Upper lobe of left lung (tissue), 6 donors: ENCODE data around the gene XCL1. TPM values are rescaled to one million over a fixed set of nuclear protein-coding genes. Genes with fewer than 3 reads are reported as not detected.

Experiments
- ATAC-seq, 2 donors: fragments of 200-7000 bp; cut with Tn5 transposase; one replicate each; pipeline ENCODE4 v1.9.1; 2022; ENCODE audit warnings: mild to moderate bottlenecking in 2 of 2, moderate library complexity in 2 of 2; ENCODE audit not compliant: low FRiP score in 2 of 2
- DNase-seq, 2 donors: peaks; one replicate each; pipeline ENCODE4 v3.0.0-alpha.2; 2019 to 2020
- H3K27ac ChIP-seq, 4 donors: fragments of 200-600 bp; sonication (generic); one replicate each; pipeline ENCODE4 v1.5.1; 2016 to 2019
- H3K27me3 ChIP-seq, 4 donors: fragments of 200-600 bp; sonication (generic); one replicate each; pipeline ENCODE4 v1.5.1; 2017 to 2019
- H3K36me3 ChIP-seq, 4 donors: fragments of 200-600 bp; sonication (generic); one replicate each; pipeline ENCODE4 v1.5.1; 2016 to 2019
- H3K4me1 ChIP-seq, 4 donors: fragments of 200-600 bp; sonication (generic); one replicate each; pipeline ENCODE4 v1.5.1; 2018 to 2019
- H3K4me3 ChIP-seq, 4 donors: fragments of 200-600 bp; sonication (generic); one replicate each; pipeline ENCODE4 v1.5.1; 2017 to 2019; ENCODE audit warnings: mild to moderate bottlenecking in 2 of 4, moderate library complexity in 1 of 4
- H3K9me3 ChIP-seq, 4 donors: fragments of 200-600 bp; sonication (generic); one replicate each; pipeline ENCODE4 v1.5.1; 2018 to 2019
- EP300 ChIP-seq, 4 donors: sonication (generic); formaldehyde crosslinking; IDR thresholded peaks; one replicate each; pipeline ENCODE4 v1.5.1; 2017; ENCODE audit warnings: antibody characterized with exemption in 4 of 4, control low read depth in 2 of 4
- POLR2A ChIP-seq, 4 donors: fragments of 450-650 bp; IDR thresholded peaks; one replicate each; pipeline ENCODE4 v1.5.1; 2016 to 2017; ENCODE audit warnings: antibody characterized with exemption in 4 of 4, mild to moderate bottlenecking in 2 of 4
- POLR2AphosphoS5 ChIP-seq, 2 donors: sonication (generic); formaldehyde crosslinking; IDR thresholded peaks; one replicate each; pipeline ENCODE4 v1.5.1; 2017; ENCODE audit warnings: antibody characterized with exemption in 2 of 2
- WGBS, 2 donors: methylation state at CpG; one replicate each; pipeline ENCODE4 v1.1.5; 2017 to 2018; 5-methylcytosine and 5-hydroxymethylcytosine counted together
- total RNA-seq, 6 donors: library from RNA; depleted of rRNA in 4 of 6; stranded (reverse); fragments of >200 nt in 4 of 6; gene quantifications; one replicate each; pipeline versions ENCODE4 v1.1.0 to v1.2.1, GENCODE V29; 2016 to 2021
- TF ChIP-seq, protein P1 (sequence below), 6 experiments: fragments of 450-650 bp in 4 of 6; fragments of 200-600 bp in 2 of 6; sonication (generic) in 2 of 6; IDR thresholded peaks; one replicate each; pipeline ENCODE4 v1.5.1; 2016 to 2019; ENCODE audit warnings: antibody characterized with exemption in 6 of 6
- donor health status: DM: no; HTN: no; CAD: no; lungs with moderate emphysema.
- donor health status: DM: no; HTN: yes; CAD: no; lungs with severe emphysema.

Gene XCL1
- total RNA-seq, 6 donors from 2014 or later: 0.30 to 2.2 (median 1.2) TPM; not detected in 1

GRCh38 chr1:168605443-168605842, 29.0 kb downstream of the XCL1 start:
- Histone ChIP-seq H3K9me3 (no peaks in the 10 kb centered on the region), H3K4me3 (no peak overlapping the region), H3K4me1 (no peaks in the 10 kb centered on the region), H3K36me3 (no peaks in the 10 kb centered on the region), H3K27me3 (no peaks in the 10 kb centered on the region), H3K27ac (no peak overlapping the region)
- ATAC-seq (no peak), DNase-seq (no peak)
- TF ChIP-seq POLR2AphosphoS5 (IDR thresholded peaks at IDR 0.05) (no peak), EP300 (IDR thresholded peaks at IDR 0.05) (no peak), POLR2A (IDR thresholded peaks at IDR 0.05) (no peak)
- TF ChIP-seq, protein P1, sequence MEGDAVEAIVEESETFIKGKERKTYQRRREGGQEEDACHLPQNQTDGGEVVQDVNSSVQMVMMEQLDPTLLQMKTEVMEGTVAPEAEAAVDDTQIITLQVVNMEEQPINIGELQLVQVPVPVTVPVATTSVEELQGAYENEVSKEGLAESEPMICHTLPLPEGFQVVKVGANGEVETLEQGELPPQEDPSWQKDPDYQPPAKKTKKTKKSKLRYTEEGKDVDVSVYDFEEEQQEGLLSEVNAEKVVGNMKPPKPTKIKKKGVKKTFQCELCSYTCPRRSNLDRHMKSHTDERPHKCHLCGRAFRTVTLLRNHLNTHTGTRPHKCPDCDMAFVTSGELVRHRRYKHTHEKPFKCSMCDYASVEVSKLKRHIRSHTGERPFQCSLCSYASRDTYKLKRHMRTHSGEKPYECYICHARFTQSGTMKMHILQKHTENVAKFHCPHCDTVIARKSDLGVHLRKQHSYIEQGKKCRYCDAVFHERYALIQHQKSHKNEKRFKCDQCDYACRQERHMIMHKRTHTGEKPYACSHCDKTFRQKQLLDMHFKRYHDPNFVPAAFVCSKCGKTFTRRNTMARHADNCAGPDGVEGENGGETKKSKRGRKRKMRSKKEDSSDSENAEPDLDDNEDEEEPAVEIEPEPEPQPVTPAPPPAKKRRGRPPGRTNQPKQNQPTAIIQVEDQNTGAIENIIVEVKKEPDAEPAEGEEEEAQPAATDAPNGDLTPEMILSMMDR (IDR thresholded peaks at IDR 0.05): no peak

GRCh38 chr1:168606096-168606495, 29.7 kb downstream of the XCL1 start:
- no peaks in the 10 kb centered on the region for H3K9me3 ChIP-seq
- TF ChIP-seq, protein P1 (IDR thresholded peaks at IDR 0.05): no peak
- TF ChIP-seq EP300 (IDR thresholded peaks at IDR 0.05) (no peak), POLR2A (IDR thresholded peaks at IDR 0.05) (no peak), POLR2AphosphoS5 (IDR thresholded peaks at IDR 0.05) (no peak)

GRCh38 chr1:168607872-168608428, 31.5 kb downstream of the XCL1 start:
- H3K27ac ChIP-seq: no peak overlapping the region
- 73 to 80% methylated on average over 3 of the region's 3 CpGs for WGBS, 2 donors
- H3K4me1 ChIP-seq: no peaks in the 10 kb centered on the region
- H3K36me3 ChIP-seq: no peaks in the 10 kb centered on the region
- no peaks in the 10 kb centered on the region for H3K9me3 ChIP-seq
- no peaks in the 10 kb centered on the region for H3K27me3 ChIP-seq
- TF ChIP-seq EP300 (IDR thresholded peaks at IDR 0.05) (no peak), POLR2AphosphoS5 (IDR thresholded peaks at IDR 0.05) (no peak)
- no peak for DNase-seq
- no peak for ATAC-seq
- H3K4me3 ChIP-seq: no peak overlapping the region

More at GRCh38 chr1:168606096-168606495, 29.7 kb downstream of the XCL1 start:
- ATAC-seq: no peak
- Histone ChIP-seq H3K4me1 (no peaks in the 10 kb centered on the region), H3K4me3 (no peak overlapping the region), H3K27me3 (no peaks in the 10 kb centered on the region), H3K36me3 (no peaks in the 10 kb centered on the region), H3K27ac (no peak overlapping the region)
- DNase-seq: no peak

DNA sequence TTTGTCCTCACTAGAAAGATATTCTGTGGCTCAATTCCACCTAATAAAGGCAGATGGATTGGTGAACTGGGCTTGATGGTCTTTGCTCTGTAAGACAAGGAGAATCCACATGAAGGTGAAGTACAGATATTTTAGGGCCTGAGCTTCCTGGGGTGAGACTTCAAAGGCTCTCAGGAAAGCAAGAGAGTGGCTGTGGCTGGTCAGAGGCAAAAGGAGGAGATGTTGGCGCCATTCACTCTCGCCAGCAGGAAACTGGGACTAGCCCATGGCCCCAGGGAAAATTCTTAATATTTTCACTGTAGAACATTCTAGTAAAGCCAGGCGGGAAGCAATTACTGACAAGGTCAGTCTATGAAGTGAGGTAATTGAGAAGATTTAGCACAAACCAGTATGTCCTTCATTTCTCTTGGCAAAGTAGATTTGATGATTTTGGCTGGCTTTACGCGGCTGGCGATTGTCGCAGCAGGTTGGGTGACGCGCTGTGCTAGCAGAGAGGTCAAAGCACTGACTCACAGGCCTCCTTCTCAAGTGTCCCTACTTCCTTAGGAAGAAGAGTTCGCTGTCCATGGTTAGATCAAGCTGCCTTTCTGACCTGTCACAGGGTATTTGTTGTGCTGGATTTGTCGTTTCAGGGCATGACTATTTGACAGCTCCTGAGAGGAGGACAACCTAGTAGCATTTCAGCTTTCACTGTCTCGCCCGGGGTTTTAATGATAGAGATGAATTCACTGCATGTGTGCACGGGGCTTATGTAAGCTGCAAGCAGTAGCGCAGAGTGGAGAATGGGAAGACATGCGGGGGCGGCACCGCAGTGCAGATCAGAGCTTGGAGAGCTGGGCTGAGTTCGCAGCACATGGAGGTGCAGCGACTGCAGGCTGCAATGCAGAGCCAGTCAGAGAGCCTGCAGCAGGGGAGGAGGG, 32.7 kb downstream of the XCL1 start:
- Histone ChIP-seq H3K4me1 (peaks cover 0 to 4% (median 3%) of the 10 kb centered on the region in 4 donors), H3K27ac (no peak overlapping the region), H3K9me3 (no peaks in the 10 kb centered on the region), H3K4me3 (no peak overlapping the region), H3K27me3 (no peaks in the 10 kb centered on the region), H3K36me3 (no peaks in the 10 kb centered on the region)
- 89 to 94% methylated on average over 20 of the region's 20 CpGs for WGBS, 2 donors
- ATAC-seq (peak in 1 of 2 donors; percentile 84), DNase-seq (no peak)
- TF ChIP-seq, protein P1 (IDR thresholded peaks at IDR 0.05): no peak
- TF ChIP-seq EP300 (IDR thresholded peaks at IDR 0.05) (no peak), POLR2AphosphoS5 (IDR thresholded peaks at IDR 0.05) (no peak), POLR2A (IDR thresholded peaks at IDR 0.05) (no peak)

GRCh38 chr1:168609741-168610510, 33.5 kb downstream of the XCL1 start:
- Histone ChIP-seq H3K27me3 (no peaks in the 10 kb centered on the region), H3K4me3 (no peak overlapping the region), H3K27ac (no peak overlapping the region), H3K4me1 (peaks cover 0 to 8% (median 5%) of the 10 kb centered on the region in 4 donors), H3K36me3 (no peaks in the 10 kb centered on the region), H3K9me3 (no peaks in the 10 kb centered on the region)
- no peak for TF ChIP-seq POLR2AphosphoS5 (IDR thresholded peaks at IDR 0.05)
- no peak for TF ChIP-seq EP300 (IDR thresholded peaks at IDR 0.05)
- TF ChIP-seq, protein P1 (IDR thresholded peaks at IDR 0.05): no peak
- TF ChIP-seq POLR2A (IDR thresholded peaks at IDR 0.05): no peak
- no peak for DNase-seq
- no peak for ATAC-seq
- 82 to 86% methylated on average over 10 of the region's 10 CpGs for WGBS, 2 donors
